RWPE1 (cell line): ENCODE data around the gene PASK.
A peak's percentile ranks its signal among the peaks of the same experiment; 100 is the strongest.

Source experiments
- CTCF ChIA-PET: fragments of 350-600 bp; sonication (Branson Sonifier 250); formaldehyde crosslinking; extraction: SDS; loops from one replicate; lab custom pipeline; 2021; lab: Yijun Ruan, JAX
- POLR2A ChIA-PET: fragments of 400-600 bp; formaldehyde crosslinking; extraction: SDS; loops from one replicate; lab custom pipeline; 2020; ENCODE audit warnings: antibody characterized with exemption; ENCODE audit not compliant: low non-redundant PET; lab: Yijun Ruan, JAX
- DNase-seq: peaks from one replicate; pipeline ENCODE4 v3.0.0; 2012; ENCODE audit warnings: low spot score
- H3K27ac ChIP-seq: fragments of 450-650 bp; 2 replicates; pipeline ENCODE4 v1.5.1; 2017
- CTCF ChIP-seq: fragments of 450-650 bp; conservative IDR thresholded peaks from 2 replicates; pipeline ENCODE4 v1.5.1; 2017; ENCODE audit warnings: low read depth, mild to moderate bottlenecking

The PASK gene

GRCh38 chr2:241063587-241063986 lies 85.7 kb downstream of the PASK start:
- ChIA-PET CTCF (interaction anchor here (0.7 kb wide), 1 partner anchor 280 kb away, joined by 3 read pairs; no protein-coding TSS in a partner anchor), POLR2A (no interaction called here)
- no peak for DNase-seq
- TF ChIP-seq CTCF = no peak
- no peak overlapping the region for H3K27ac ChIP-seq

GRCh38 chr2:241063093-241063551 lies 86.2 kb downstream of the PASK start:
- DNase-seq = no peak
- no peak for TF ChIP-seq CTCF
- CTCF ChIA-PET = no interaction called here
- no peak overlapping the region for H3K27ac ChIP-seq
- POLR2A ChIA-PET = no interaction called here

GRCh38 chr2:241062389-241063092 lies 86.7 kb downstream of the PASK start:
- ChIA-PET CTCF (no interaction called here), POLR2A (no interaction called here)
- DNase-seq = no peak
- H3K27ac ChIP-seq = no peak overlapping the region
- no peak for TF ChIP-seq CTCF

GRCh38 chr2:241061275-241061674 lies 88.0 kb downstream of the PASK start:
- peak; percentile 18 for DNase-seq
- no peak for TF ChIP-seq CTCF
- POLR2A ChIA-PET = no interaction called here
- no peak overlapping the region for H3K27ac ChIP-seq
- CTCF ChIA-PET = interaction anchor here (0.6 kb wide), 1 partner anchor 646 kb away, joined by 3 read pairs; no protein-coding TSS in a partner anchor
